DND-41 (cell line): Measurements from ENCODE around the gene MCM7.

Experiments
- ATAC-seq: fragments of 200-7000 bp; cut with Tn5 transposase; 3 replicates; pipeline ENCODE4 v1.9.1; 2021; ENCODE audit warnings: low read depth; ENCODE audit not compliant: insufficient read depth
- DNase-seq: peaks from one replicate; pipeline ENCODE4 v3.0.0-alpha.2; 2020
- H2AFZ ChIP-seq: 2 replicates; pipeline ENCODE4 v1.6.0; 2012; ENCODE audit warnings: low read depth, low read length
- H3K27ac ChIP-seq: 2 replicates; pipeline ENCODE4 v1.5.1; 2012; ENCODE audit warnings: low read length, inconsistent platforms
- H3K27me3 ChIP-seq: fragments of 200-600 bp; sonication (generic); 2 replicates; pipeline ENCODE4 v1.6.0; 2012; ENCODE audit warnings: low read length, mild to moderate bottlenecking, inconsistent platforms; ENCODE audit not compliant: insufficient read depth, poor library complexity
- H3K36me3 ChIP-seq: 2 replicates; pipeline ENCODE4 v1.5.1; 2012; ENCODE audit warnings: low read length, inconsistent platforms; ENCODE audit not compliant: insufficient read depth
- H3K4me1 ChIP-seq: 2 replicates; pipeline ENCODE4 v1.5.1; 2012; ENCODE audit warnings: mild to moderate bottlenecking, low read length; ENCODE audit not compliant: insufficient read depth
- H3K4me2 ChIP-seq: 2 replicates; pipeline ENCODE4 v1.6.0; 2012; ENCODE audit warnings: mild to moderate bottlenecking, moderate library complexity, low read length, inconsistent platforms; ENCODE audit not compliant: insufficient read depth
- H3K4me3 ChIP-seq, 2 experiments: fragments of 200-600 bp in 1 of 2; shearing (Covaris generic) in 1 of 2; 2 replicates each; pipeline ENCODE4 v1.5.1; 2012 to 2016; ENCODE audit warnings: inconsistent platforms in 2 of 2, low read length in 2 of 2, mild to moderate bottlenecking in 2 of 2, low read depth in 1 of 2, moderate library complexity in 1 of 2
- H3K79me2 ChIP-seq: 2 replicates; pipeline ENCODE4 v1.6.0; 2012; ENCODE audit warnings: low read length, inconsistent platforms; ENCODE audit not compliant: insufficient read depth
- H3K9ac ChIP-seq: 2 replicates; pipeline ENCODE4 v1.6.0; 2012; ENCODE audit warnings: low read depth, mild to moderate bottlenecking, inconsistent platforms, low read length, moderate library complexity
- H3K9me3 ChIP-seq: 2 replicates; pipeline ENCODE4 v1.5.1; 2012; ENCODE audit warnings: low read length, moderate library complexity, mild to moderate bottlenecking, inconsistent platforms; ENCODE audit not compliant: insufficient read depth, severe bottlenecking
- H4K20me1 ChIP-seq: 2 replicates; pipeline ENCODE4 v1.6.0; 2012; ENCODE audit warnings: low read length; ENCODE audit not compliant: insufficient read depth
- CTCF ChIP-seq: IDR thresholded peaks from 2 replicates; pipeline ENCODE4 v1.5.1; 2012; ENCODE audit warnings: borderline replicate concordance, low read length, moderate library complexity, mild to moderate bottlenecking; ENCODE audit not compliant: poor library complexity, severe bottlenecking; ENCODE audit errors: extremely low read depth
- EZH2 ChIP-seq: IDR thresholded peaks from 3 replicates; pipeline ENCODE4 v1.6.1; 2012; ENCODE audit warnings: borderline replicate concordance, low read depth, mild to moderate bottlenecking, moderate library complexity, low read length, inconsistent platforms; ENCODE audit not compliant: severe bottlenecking

The MCM7 gene

GRCh38 chr7:100101016-100101862, at the start of gene MCM7, which contains the start of gene AP4M1:
Gene MCM7 (minus strand): TSS chr7:100101397. CDS start chr7:100101294, 103 bp downstream.
Gene AP4M1 (plus strand): TSS chr7:100101643. CDS start chr7:100101715, 72 bp downstream.
- H3K36me3 ChIP-seq: peaks cover 77% of the 10 kb centered on the region
- H3K4me1 ChIP-seq: peaks cover 46% of the 10 kb centered on the region

DNA sequence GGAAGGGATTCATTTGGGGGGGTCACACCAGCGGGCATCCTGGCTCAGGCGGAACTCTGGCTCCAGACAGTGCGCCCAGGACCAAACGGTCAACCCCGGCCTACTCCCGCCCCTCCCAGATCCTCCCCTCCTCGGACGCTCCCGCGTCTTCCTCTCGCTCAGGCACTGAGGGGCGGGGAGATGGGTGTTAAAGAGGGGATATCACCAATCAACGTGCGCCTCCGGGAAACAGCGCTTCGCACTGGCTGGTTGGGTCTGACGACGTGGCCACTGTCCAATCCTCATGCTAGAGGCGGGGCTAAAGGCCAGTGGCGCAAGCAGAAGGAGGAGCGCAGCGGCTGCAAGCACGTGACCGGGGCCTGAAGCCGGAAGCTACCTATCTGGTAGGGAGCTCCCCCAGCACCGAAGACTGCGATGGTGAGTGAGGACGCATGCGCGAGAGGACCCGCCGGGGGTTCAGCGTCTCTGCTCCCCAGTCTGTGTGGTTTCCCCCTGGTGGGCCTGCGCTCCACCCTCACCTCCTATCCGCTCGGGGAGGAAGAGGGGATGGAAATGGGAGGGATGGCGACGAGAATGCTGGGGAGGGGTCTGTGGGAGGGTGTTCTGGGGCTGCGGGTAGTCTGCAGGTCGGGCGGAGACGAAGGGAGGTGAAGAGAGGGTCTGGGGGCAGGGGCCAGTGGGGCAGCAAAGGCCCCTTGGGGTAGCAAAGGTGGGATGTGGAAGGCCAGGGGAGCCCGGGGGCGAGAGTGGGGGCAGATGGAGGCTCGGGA, 47.5 kb upstream of the MCM7 start, which contains the start of gene LAMTOR4:
Gene LAMTOR4 (plus strand): TSS at position 360 of the 770 bp plus-strand sequence. CDS start 55 bp downstream, at position 415.
- peak; percentile 97 for ATAC-seq
- H2AFZ ChIP-seq: peak within 1 kb of the TSS; percentile 95

More at GRCh38 chr7:100101016-100101862, at the start of gene MCM7, which contains the start of gene AP4M1:
- peak within 1 kb of the TSS; percentile 66 for H2AFZ ChIP-seq
- peak within 1 kb of the TSS; percentile 80 for H3K4me2 ChIP-seq
- H3K9ac ChIP-seq: peak within 1 kb of the TSS; percentile 93
- peak within 1 kb of the TSS; percentile 93 for H3K27ac ChIP-seq
- TF ChIP-seq EZH2 (no peak), CTCF (no peak)
- ATAC-seq (peak; percentile 86), DNase-seq (peak; percentile 99)
- H3K27me3 ChIP-seq: no peaks in the 10 kb centered on the region
- peaks cover 39% of the 10 kb centered on the region for H4K20me1 ChIP-seq
- no peaks in the 10 kb centered on the region for H3K9me3 ChIP-seq
- H3K79me2 ChIP-seq: peaks cover 63% of the 10 kb centered on the region
- peak within 1 kb of the TSS; percentile 64 to 76 for H3K4me3 ChIP-seq

GRCh38 chr7:100148225-100148558, 47.0 kb upstream of the MCM7 start:
- ATAC-seq: peak; percentile 4
- H3K27ac ChIP-seq: peak overlapping the region; percentile 90
- H2AFZ ChIP-seq: peak overlapping the region; percentile 84
- H3K4me1 ChIP-seq: peaks cover 26% of the 10 kb centered on the region
- peaks cover 8% of the 10 kb centered on the region; the same call in 1 of the 2 replicates for H3K36me3 ChIP-seq
- no peaks in the 10 kb centered on the region for H4K20me1 ChIP-seq
- peaks cover 20% of the 10 kb centered on the region for H3K79me2 ChIP-seq
- H3K9ac ChIP-seq: peak overlapping the region; percentile 88
- H3K4me3 ChIP-seq: peak overlapping the region; percentile 16 to 91; a peak in 3 of 4 replicates
- no peaks in the 10 kb centered on the region for H3K27me3 ChIP-seq
- DNase-seq: no peak
- no peaks in the 10 kb centered on the region for H3K9me3 ChIP-seq
- TF ChIP-seq CTCF: no peak
- peak overlapping the region; percentile 100 for H3K4me2 ChIP-seq

More for the DNA sequence above, 47.5 kb upstream of the MCM7 start, which contains the start of gene LAMTOR4:
- Histone ChIP-seq H3K4me3 (peak within 1 kb of the TSS; percentile 84 to 91), H3K9me3 (no peaks in the 10 kb centered on the region), H3K4me1 (peaks cover 28% of the 10 kb centered on the region), H3K27me3 (no peaks in the 10 kb centered on the region), H3K9ac (peak within 1 kb of the TSS; percentile 88), H3K4me2 (peak within 1 kb of the TSS; percentile 100), H3K79me2 (peaks cover 20% of the 10 kb centered on the region), H3K27ac (peak within 1 kb of the TSS; percentile 91), H4K20me1 (0 out of 2 replicates have a peak, but pooled peaks cover under 1% of the 10 kb centered on the region), H3K36me3 (peaks cover 13% of the 10 kb centered on the region)
- peak; percentile 99 for DNase-seq
- TF ChIP-seq EZH2 (no peak), CTCF (no peak)
